Upper lobe of left lung (tissue), 6 donors: ENCODE measurements around the gene RFTN1. TPM values are rescaled to one million over a fixed set of nuclear protein-coding genes. Genes with fewer than 3 reads are reported as not detected.
A peak's percentile ranks its signal among the peaks of the same experiment; 100 is the strongest.

Experiments
- ATAC-seq, 2 donors: fragments of 200-7000 bp; cut with Tn5 transposase; one replicate each; pipeline ENCODE4 v1.9.1; 2022; ENCODE audit warnings: mild to moderate bottlenecking in 2 of 2, moderate library complexity in 2 of 2; ENCODE audit not compliant: low FRiP score in 2 of 2
- DNase-seq, 2 donors: peaks; one replicate each; pipeline ENCODE4 v3.0.0-alpha.2; 2019 to 2020
- H3K27ac ChIP-seq, 4 donors: fragments of 200-600 bp; sonication (generic); one replicate each; pipeline ENCODE4 v1.5.1; 2016 to 2019
- H3K27me3 ChIP-seq, 4 donors: fragments of 200-600 bp; sonication (generic); one replicate each; pipeline ENCODE4 v1.5.1; 2017 to 2019
- H3K36me3 ChIP-seq, 4 donors: fragments of 200-600 bp; sonication (generic); one replicate each; pipeline ENCODE4 v1.5.1; 2016 to 2019
- H3K4me1 ChIP-seq, 4 donors: fragments of 200-600 bp; sonication (generic); one replicate each; pipeline ENCODE4 v1.5.1; 2018 to 2019
- H3K4me3 ChIP-seq, 4 donors: fragments of 200-600 bp; sonication (generic); one replicate each; pipeline ENCODE4 v1.5.1; 2017 to 2019; ENCODE audit warnings: mild to moderate bottlenecking in 2 of 4, moderate library complexity in 1 of 4
- H3K9me3 ChIP-seq, 4 donors: fragments of 200-600 bp; sonication (generic); one replicate each; pipeline ENCODE4 v1.5.1; 2018 to 2019
- EP300 ChIP-seq, 4 donors: sonication (generic); formaldehyde crosslinking; IDR thresholded peaks; one replicate each; pipeline ENCODE4 v1.5.1; 2017; ENCODE audit warnings: antibody characterized with exemption in 4 of 4, control low read depth in 2 of 4
- POLR2A ChIP-seq, 4 donors: fragments of 450-650 bp; IDR thresholded peaks; one replicate each; pipeline ENCODE4 v1.5.1; 2016 to 2017; ENCODE audit warnings: antibody characterized with exemption in 4 of 4, mild to moderate bottlenecking in 2 of 4
- POLR2AphosphoS5 ChIP-seq, 2 donors: sonication (generic); formaldehyde crosslinking; IDR thresholded peaks; one replicate each; pipeline ENCODE4 v1.5.1; 2017; ENCODE audit warnings: antibody characterized with exemption in 2 of 2
- WGBS, 2 donors: methylation state at CpG; one replicate each; pipeline ENCODE4 v1.1.5; 2017 to 2018; 5-methylcytosine and 5-hydroxymethylcytosine counted together
- total RNA-seq, 6 donors: library from RNA; depleted of rRNA in 4 of 6; stranded (reverse); fragments of >200 nt in 4 of 6; gene quantifications; one replicate each; pipeline versions ENCODE4 v1.1.0 to v1.2.1, GENCODE V29; 2016 to 2021
- TF ChIP-seq, protein P1 (sequence below), 6 experiments: fragments of 450-650 bp in 4 of 6; fragments of 200-600 bp in 2 of 6; sonication (generic) in 2 of 6; IDR thresholded peaks; one replicate each; pipeline ENCODE4 v1.5.1; 2016 to 2019; ENCODE audit warnings: antibody characterized with exemption in 6 of 6
- donor health status: DM: no; HTN: no; CAD: no; lungs with moderate emphysema.
- donor health status: DM: no; HTN: yes; CAD: no; lungs with severe emphysema.

Gene RFTN1
- total RNA-seq, 6 donors from 2014 or later = 62.1 to 121 (median 76.1) TPM

DNA sequence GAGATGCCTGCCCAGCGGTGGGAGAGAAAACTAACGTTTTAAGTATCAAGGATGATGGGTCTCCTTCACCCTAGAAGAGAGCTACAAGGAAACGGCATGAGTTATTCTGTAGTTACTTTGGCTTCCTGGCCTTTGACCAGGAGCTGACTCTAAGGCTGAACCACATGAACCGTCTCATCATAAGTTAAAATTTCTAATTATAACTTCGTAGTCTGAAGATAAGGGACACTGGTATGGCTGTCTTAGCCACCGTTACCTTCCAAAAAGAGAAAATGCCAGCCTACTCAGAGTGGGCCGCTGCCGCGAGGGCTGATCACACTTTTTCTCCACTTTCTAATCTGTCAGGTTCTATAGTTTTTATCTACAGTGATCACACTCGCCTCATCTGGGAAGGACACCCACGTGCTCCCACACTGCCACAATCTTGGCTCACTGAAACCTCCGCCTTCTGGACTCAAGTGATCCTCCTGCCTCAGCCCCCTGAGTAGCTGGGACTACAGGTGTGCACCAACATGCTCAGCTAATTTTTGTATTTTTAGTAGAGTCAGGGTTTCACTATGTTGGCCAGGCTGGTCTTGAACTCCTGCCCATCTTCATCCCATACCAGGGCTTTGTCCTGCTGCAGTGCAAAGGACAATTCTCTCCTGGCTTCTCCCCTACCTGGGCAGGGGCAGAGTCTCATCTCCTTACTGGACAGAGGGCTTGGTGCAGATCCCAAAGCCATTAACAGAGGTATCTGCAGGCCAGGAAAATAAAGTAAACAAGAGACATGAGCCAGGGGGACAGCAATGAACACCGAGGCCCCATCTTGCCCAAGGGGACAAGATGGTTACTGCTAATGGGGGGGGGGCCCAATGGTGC is 73.4 kb downstream of the RFTN1 start:
- 88 to 90% methylated on average over 13 of the region's 13 CpGs for WGBS, 2 donors
- no peak overlapping the region for H3K4me3 ChIP-seq

DNA sequence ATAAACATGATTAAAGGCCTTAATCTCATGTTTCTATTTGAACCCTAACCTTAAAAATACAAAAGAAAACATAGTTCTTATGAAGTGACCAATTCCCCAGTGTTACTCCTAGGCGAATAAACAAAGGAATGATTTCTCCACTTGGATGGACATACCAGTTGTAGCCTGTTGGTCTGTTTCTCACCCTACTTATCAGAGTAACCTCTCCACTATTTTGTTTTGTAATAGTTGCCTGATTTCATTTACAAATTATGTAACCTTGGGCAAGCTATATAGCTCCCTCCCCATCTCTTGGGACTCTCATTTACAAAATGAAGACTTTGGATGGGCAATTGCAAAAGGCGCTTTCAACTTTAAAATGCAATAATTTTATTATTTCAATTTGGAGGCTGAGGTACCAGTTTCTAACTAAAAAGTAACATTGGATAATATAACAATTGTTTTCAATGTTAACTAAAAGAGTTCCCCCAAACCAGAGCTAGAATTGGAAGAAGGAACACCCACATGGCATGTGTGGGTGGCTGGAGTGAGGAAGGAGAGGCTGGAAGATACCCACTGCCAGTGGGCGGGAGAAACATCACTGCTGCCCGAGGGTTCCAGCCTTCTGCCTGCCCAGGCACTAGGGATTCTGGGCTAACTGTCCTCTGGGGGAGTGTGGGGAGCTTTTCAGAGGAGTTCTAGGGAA is 74.2 kb downstream of the RFTN1 start:
- Histone ChIP-seq H3K9me3 (no peaks in the 10 kb centered on the region), H3K4me1 (peaks cover 0 to 14% (median 5%) of the 10 kb centered on the region in 4 donors), H3K36me3 (no peaks in the 10 kb centered on the region), H3K27me3 (no peaks in the 10 kb centered on the region), H3K27ac (peak overlapping the region in 2 of 4 donors; percentile 1 to 36), H3K4me3 (no peak overlapping the region)
- 80 to 85% methylated on average over 4 of the region's 4 CpGs for WGBS, 2 donors
- TF ChIP-seq, protein P1, sequence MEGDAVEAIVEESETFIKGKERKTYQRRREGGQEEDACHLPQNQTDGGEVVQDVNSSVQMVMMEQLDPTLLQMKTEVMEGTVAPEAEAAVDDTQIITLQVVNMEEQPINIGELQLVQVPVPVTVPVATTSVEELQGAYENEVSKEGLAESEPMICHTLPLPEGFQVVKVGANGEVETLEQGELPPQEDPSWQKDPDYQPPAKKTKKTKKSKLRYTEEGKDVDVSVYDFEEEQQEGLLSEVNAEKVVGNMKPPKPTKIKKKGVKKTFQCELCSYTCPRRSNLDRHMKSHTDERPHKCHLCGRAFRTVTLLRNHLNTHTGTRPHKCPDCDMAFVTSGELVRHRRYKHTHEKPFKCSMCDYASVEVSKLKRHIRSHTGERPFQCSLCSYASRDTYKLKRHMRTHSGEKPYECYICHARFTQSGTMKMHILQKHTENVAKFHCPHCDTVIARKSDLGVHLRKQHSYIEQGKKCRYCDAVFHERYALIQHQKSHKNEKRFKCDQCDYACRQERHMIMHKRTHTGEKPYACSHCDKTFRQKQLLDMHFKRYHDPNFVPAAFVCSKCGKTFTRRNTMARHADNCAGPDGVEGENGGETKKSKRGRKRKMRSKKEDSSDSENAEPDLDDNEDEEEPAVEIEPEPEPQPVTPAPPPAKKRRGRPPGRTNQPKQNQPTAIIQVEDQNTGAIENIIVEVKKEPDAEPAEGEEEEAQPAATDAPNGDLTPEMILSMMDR (IDR thresholded peaks at IDR 0.05) = no peak
- TF ChIP-seq POLR2AphosphoS5 (IDR thresholded peaks at IDR 0.05) (no peak), EP300 (IDR thresholded peaks at IDR 0.05) (no peak), POLR2A (IDR thresholded peaks at IDR 0.05) (no peak)
- DNase-seq (no peak), ATAC-seq (peak in 1 of 2 donors; percentile 86)

More for the DNA sequence above, 73.4 kb downstream of the RFTN1 start:
- no peaks in the 10 kb centered on the region for H3K36me3 ChIP-seq
- DNase-seq (no peak), ATAC-seq (peak in 1 of 2 donors; percentile 50)
- H3K27ac ChIP-seq = peak overlapping the region in 2 of 4 donors; percentile 1 to 36
- H3K4me1 ChIP-seq = peaks cover 0 to 14% (median 5%) of the 10 kb centered on the region in 4 donors
- H3K9me3 ChIP-seq = no peaks in the 10 kb centered on the region
- TF ChIP-seq, protein P1 (IDR thresholded peaks at IDR 0.05) = no peak
- TF ChIP-seq POLR2AphosphoS5 (IDR thresholded peaks at IDR 0.05) (no peak), POLR2A (IDR thresholded peaks at IDR 0.05) (no peak), EP300 (IDR thresholded peaks at IDR 0.05) (no peak)
- H3K27me3 ChIP-seq = no peaks in the 10 kb centered on the region

DNA sequence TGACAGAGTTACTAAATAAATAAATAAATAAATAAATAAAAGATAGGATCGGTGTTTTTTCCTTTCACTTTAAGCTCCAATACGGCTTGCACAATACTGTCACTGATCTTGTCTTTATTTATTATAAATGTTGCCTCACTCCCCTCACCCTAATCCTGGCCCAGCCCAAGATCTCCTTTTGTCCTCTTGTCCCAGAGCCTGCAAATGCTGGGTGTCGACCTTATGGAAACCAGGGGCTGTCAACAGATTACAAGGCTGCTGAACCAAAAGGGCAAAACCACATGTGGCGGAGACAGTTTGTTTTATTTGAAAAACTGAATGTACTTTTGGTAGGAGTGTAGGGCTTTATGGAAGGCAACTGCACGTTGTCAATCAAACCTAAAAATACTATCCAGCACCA is 75.9 kb downstream of the RFTN1 start:
- Histone ChIP-seq H3K27ac (no peak overlapping the region), H3K4me1 (peaks cover 0 to 14% (median 5%) of the 10 kb centered on the region in 4 donors), H3K4me3 (no peak overlapping the region), H3K9me3 (no peaks in the 10 kb centered on the region), H3K27me3 (no peaks in the 10 kb centered on the region), H3K36me3 (peaks cover 0 to 8% (median 0%) of the 10 kb centered on the region in 4 donors)
- ATAC-seq (no peak), DNase-seq (no peak)
- WGBS, 2 donors = 79 to 81% methylated on average over 5 of the region's 5 CpGs
- TF ChIP-seq POLR2A (IDR thresholded peaks at IDR 0.05) = no peak
- peak in 1 of 4 donors; percentile 59 for TF ChIP-seq EP300 (IDR thresholded peaks at IDR 0.05)

DNA sequence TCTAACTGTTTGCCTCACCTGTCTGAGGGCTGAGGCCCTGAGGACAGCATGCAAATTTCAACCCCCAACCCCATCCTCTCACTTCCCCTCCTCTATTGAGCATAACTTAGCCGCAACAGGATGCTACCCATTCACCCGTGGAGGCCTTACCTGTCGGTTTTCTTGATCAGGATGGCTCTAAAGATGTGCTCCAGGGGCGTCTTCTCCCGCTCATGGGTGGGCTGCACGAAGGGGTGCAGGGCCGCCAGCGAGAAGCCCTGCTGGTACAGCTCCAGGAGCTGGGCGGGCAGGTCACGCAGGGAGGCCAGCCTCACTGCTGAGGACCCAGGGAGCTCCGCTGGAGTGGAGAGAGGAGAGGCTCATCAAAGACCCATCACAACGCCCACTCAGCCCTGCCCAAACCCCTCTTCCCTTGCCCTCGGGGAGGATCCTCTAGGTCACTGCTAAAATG is 79.8 kb downstream of the RFTN1 start:
- Histone ChIP-seq H3K36me3 (peaks cover 0 to 22% (median 0%) of the 10 kb centered on the region in 4 donors), H3K4me3 (no peak overlapping the region), H3K9me3 (no peaks in the 10 kb centered on the region), H3K27ac (no peak overlapping the region), H3K4me1 (peaks cover 7 to 9% (median 8%) of the 10 kb centered on the region in 4 donors), H3K27me3 (no peaks in the 10 kb centered on the region)
- TF ChIP-seq POLR2AphosphoS5 (IDR thresholded peaks at IDR 0.05) = no peak
- TF ChIP-seq, protein P1 (IDR thresholded peaks at IDR 0.05) = no peak
- TF ChIP-seq EP300 (IDR thresholded peaks at IDR 0.05) = no peak
- no peak for TF ChIP-seq POLR2A (IDR thresholded peaks at IDR 0.05)
- 89 to 92% methylated on average over 13 of the region's 13 CpGs for WGBS, 2 donors
- peak in 1 of 2 donors; percentile 52 for DNase-seq
- peak in 1 of 2 donors; percentile 53 for ATAC-seq

DNA sequence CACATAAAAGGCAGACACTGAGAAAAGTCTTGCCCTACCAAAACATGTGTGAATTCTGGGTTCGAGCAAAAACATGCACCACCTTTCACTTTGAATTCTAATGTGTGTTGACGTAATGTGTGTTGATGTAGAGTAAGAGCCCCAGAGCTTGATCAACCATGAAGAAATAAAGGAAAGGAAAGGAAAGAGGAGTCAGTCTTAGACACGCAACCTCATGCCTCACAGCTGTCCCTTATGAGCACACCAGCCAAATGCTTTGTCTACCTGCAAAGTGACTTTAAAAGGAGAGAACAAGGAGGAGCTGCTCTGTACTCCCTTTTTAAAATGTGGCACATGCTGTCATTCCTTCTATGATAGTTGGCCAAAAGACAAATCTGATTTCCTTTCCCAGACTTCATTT is 80.8 kb downstream of the RFTN1 start:
- Histone ChIP-seq H3K4me1 (peaks cover 14 to 16% (median 15%) of the 10 kb centered on the region in 4 donors), H3K9me3 (no peaks in the 10 kb centered on the region), H3K36me3 (peaks cover 0 to 22% (median 0%) of the 10 kb centered on the region in 4 donors), H3K27me3 (no peaks in the 10 kb centered on the region), H3K4me3 (no peak overlapping the region), H3K27ac (no peak overlapping the region)
- 73 to 82% methylated on average over 3 of the region's 3 CpGs for WGBS, 2 donors
- no peak for DNase-seq
- TF ChIP-seq, protein P1 (IDR thresholded peaks at IDR 0.05) = no peak
- TF ChIP-seq EP300 (IDR thresholded peaks at IDR 0.05) (no peak), POLR2AphosphoS5 (IDR thresholded peaks at IDR 0.05) (no peak), POLR2A (IDR thresholded peaks at IDR 0.05) (no peak)
- no peak for ATAC-seq
